ENCODE results near the gene ANKLE1. TPM values are rescaled to one million over a fixed set of nuclear protein-coding genes. Genes with fewer than 3 reads are reported as not detected.

Gene ANKLE1
- total RNA-seq, 3 donors from 2014 or later = 0.96 to 1.6 (median 1.0) TPM

DNA sequence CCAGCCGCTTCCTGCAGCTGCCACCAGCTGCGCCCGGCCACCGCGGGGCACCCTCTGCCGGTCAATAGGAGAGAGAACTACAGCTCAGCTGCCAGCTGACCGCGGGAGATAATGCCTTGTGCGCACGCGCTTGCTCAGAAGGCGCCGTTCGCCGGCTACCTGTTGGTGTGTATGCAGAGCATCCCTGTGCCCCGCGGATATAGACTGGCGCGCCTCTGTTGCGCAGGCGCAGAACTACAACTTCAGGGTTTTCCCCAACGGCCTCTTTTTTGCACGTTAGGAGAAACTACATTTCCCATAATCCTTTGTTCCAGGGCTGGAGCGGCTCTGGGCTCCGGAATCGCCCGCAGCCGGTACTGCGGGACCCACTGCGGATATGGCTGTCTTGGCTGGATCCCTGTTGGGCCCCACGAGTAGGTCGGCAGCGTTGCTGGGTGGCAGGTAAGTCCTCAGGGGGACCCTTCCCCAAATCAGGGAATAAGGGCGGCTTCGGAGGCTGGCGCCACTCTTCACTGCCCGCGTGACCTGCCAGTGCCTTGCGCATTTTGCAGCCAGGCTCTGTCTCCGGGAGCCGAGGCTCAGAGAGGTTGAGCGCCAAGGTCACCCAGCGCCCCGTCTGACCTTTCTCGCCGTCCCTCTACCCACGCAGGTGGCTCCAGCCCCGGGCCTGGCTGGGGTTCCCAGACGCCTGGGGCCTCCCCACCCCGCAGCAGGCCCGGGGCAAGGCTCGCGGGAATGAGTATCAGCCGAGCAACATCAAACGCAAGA, 24.0 kb downstream of the ANKLE1 start, which contains the start of gene MRPL34:
Gene MRPL34, plus strand, starts transcription at position 356 of the 768 bp plus-strand sequence. Its CDS starts 21 bp downstream, at position 377.
- peak; percentile 98 to 99 for DNase-seq (ENCODE audit: low spot score in 2 of 2)
- Histone ChIP-seq H3K4me1 (peaks cover 4 to 36% of the 10 kb centered on the region in 2 donors), H3K9me3 (no peaks in the 10 kb centered on the region), H3K27ac (peak within 1 kb of the TSS; percentile 86 to 90), H3K27me3 (no peaks in the 10 kb centered on the region), H3K36me3 (no peaks in the 10 kb centered on the region), H3K4me3 (peak within 1 kb of the TSS; percentile 60 to 79 (median 70))
- intact Hi-C loops (cut with DNase I; ENCODE audit: low total_unique reads) = loop anchor here (10.0 kb wide), 1 partner anchor 79 kb away; no protein-coding TSS in a partner anchor
- no peak for TF ChIP-seq POLR2A (IDR thresholded peaks at IDR 0.05)
- TF ChIP-seq POLR2AphosphoS5 (IDR thresholded peaks at IDR 0.05) = peak; percentile 68 to 80 (median 79)
- peak; percentile 77 to 98 (median 95) for TF ChIP-seq CTCF (IDR thresholded peaks at IDR 0.05)

DNA sequence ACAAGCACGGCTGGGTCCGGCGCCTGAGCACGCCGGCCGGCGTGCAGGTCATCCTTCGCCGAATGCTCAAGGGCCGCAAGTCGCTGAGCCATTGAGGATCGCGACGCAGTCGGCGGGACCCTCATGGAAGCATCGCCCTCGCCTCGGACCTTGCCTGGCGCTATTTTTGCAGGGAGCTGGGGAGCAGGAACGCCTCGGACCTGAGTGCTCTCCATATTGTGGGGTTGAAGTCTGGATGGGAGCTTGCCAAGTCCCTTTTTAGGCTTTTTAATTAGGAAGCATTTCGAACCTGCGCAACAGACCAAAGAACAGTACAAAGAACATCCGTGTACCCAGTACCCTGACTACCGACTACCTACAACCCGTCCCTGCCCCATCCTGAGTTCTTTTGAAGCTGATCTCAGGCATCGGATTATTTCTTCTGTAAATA, 24.6 kb downstream of the ANKLE1 start:
- H3K9me3 ChIP-seq = no peaks in the 10 kb centered on the region
- peak overlapping the region; percentile 60 to 79 (median 70) for H3K4me3 ChIP-seq
- H3K27ac ChIP-seq = peak overlapping the region; percentile 86 to 90
- H3K27me3 ChIP-seq = no peaks in the 10 kb centered on the region
- no peak for DNase-seq (ENCODE audit: low spot score in 2 of 2)
- TF ChIP-seq CTCF (IDR thresholded peaks at IDR 0.05) (no peak), POLR2A (IDR thresholded peaks at IDR 0.05) (no peak), POLR2AphosphoS5 (IDR thresholded peaks at IDR 0.05) (no peak)
- H3K4me1 ChIP-seq = peaks cover 4 to 36% of the 10 kb centered on the region in 2 donors
- intact Hi-C loops (cut with DNase I; ENCODE audit: low total_unique reads) = loop anchor here (10.0 kb wide), 1 partner anchor 79 kb away; no protein-coding TSS in a partner anchor
- H3K36me3 ChIP-seq = no peaks in the 10 kb centered on the region

GRCh38 chr19:17307876-17308377, 26.2 kb downstream of the ANKLE1 start:
- intact Hi-C loops (cut with DNase I; ENCODE audit: low total_unique reads) = loop anchor here (10.0 kb wide), 1 partner anchor 77 kb away; no protein-coding TSS in a partner anchor
- Histone ChIP-seq H3K4me3 (no peak overlapping the region), H3K9me3 (no peaks in the 10 kb centered on the region), H3K4me1 (peaks cover 7 to 28% of the 10 kb centered on the region in 2 donors), H3K36me3 (no peaks in the 10 kb centered on the region), H3K27ac (no peak overlapping the region), H3K27me3 (no peaks in the 10 kb centered on the region)
- TF ChIP-seq POLR2AphosphoS5 (IDR thresholded peaks at IDR 0.05) (no peak), POLR2A (IDR thresholded peaks at IDR 0.05) (no peak), CTCF (IDR thresholded peaks at IDR 0.05) (no peak)
- DNase-seq (ENCODE audit: low spot score in 2 of 2) = no peak

DNA sequence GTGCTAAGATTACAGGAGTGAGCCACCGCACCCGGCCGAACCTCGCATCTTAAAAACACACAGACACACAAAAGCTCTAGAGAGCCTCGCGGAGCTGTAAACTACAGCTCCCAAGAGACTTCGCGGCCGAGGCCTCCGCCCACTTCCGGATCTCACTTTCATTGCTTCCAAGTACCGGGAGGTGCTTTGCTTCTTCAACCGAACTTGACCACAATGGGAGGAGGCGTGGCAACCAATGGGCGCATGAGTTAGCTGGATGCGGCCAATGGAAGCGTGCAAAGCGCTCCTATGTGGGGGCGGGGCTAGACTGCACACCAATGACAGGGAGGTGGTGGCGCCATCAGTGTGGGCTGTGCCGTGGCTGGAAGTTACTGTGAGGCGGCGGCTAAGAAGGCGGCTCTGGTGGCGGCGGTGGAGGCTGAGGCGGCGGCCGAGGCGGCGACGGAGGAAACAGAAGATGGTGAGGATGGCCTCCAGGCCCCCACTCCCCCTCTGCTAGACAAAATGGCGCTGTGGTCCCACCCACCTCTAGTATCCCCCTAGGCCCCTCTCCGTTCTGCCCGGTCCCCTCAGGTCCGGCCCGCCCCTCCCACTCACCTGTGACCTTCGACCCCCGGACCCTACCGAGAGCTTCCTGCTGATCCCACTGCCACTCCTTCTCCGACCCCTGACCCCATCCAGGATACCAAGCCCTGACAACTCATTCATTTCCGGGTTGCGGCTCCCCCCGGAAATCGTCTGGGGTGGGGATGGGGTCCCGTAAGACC, 27.7 kb downstream of the ANKLE1 start, which contains the start of gene DDA1:
Gene DDA1, plus strand, starts transcription at position 366 of the 767 bp plus-strand sequence. Its CDS starts 92 bp downstream, at position 458.
- intact Hi-C loops (cut with DNase I; ENCODE audit: low total_unique reads) = loop anchor here (10.0 kb wide), 1 partner anchor 75 kb away; no protein-coding TSS in a partner anchor
- DNase-seq (ENCODE audit: low spot score in 2 of 2) = peak; percentile 99 to 100
- Histone ChIP-seq H3K4me1 (peaks cover 7 to 19% of the 10 kb centered on the region in 2 donors), H3K27me3 (no peaks in the 10 kb centered on the region), H3K9me3 (no peaks in the 10 kb centered on the region), H3K4me3 (peak within 1 kb of the TSS; percentile 85 to 92 (median 89)), H3K36me3 (no peaks in the 10 kb centered on the region), H3K27ac (peak within 1 kb of the TSS; percentile 87)
- TF ChIP-seq CTCF (IDR thresholded peaks at IDR 0.05) = no peak
- no peak for TF ChIP-seq POLR2A (IDR thresholded peaks at IDR 0.05)
- peak; percentile 28 to 70 (median 28) for TF ChIP-seq POLR2AphosphoS5 (IDR thresholded peaks at IDR 0.05)
